HCT116 (cell line): ENCODE data around the gene ISOC1. TPM values are rescaled to one million over a fixed set of nuclear protein-coding genes. Genes with fewer than 3 reads are reported as not detected.

Experiments used
- ATAC-seq: fragments of 200-7000 bp; cut with Tn5 transposase; 2 replicates; pipeline ENCODE4 v1.9.1; 2020; ENCODE audit warnings: mild to moderate bottlenecking, moderate library complexity
- BruUV-seq: library from RNA; stranded (reverse); fragments of 400-500 nt; replicated peaks from 2 replicates; lab custom pipeline; 2021; lab: Mats Ljungman, UMichigan
- CTCF ChIA-PET: fragments of 300-600 bp; sonication (Branson Sonifier 250); formaldehyde crosslinking; loops from one replicate; lab custom pipeline; 2021; ENCODE audit warnings: antibody characterized with exemption; lab: Charles Lee
- POLR2A ChIA-PET: fragments of 300-600, 350-600 bp; sonication (Branson Sonifier 250); formaldehyde crosslinking; loops from one replicate; lab custom pipeline; 2021; ENCODE audit warnings: antibody characterized with exemption; lab: Charles Lee
- RAD21 ChIA-PET, 2 experiments: fragments of 300-600 bp; sonication (Branson Sonifier 250); formaldehyde crosslinking; loops; one replicate each; lab custom pipeline; 2023; ENCODE audit warnings: low total read pairs in 2 of 2; ENCODE audit not compliant: uncharacterized antibody in 2 of 2, unreplicated experiment in 2 of 2, low non-redundant PET in 1 of 2; lab: Charles Lee
- DNase-seq: peaks from one replicate; pipeline ENCODE4 v3.0.0-alpha.2; 2010; ENCODE audit warnings: low read depth, low spot score
- H2AFZ ChIP-seq: fragments of 200-600 bp; shearing (Covaris generic), sonication (generic); 2 replicates; pipeline ENCODE4 v1.6.1; 2017; ENCODE audit warnings: low read depth, mixed run types, mixed read lengths, antibody characterized with exemption, low read length; ENCODE audit not compliant: poor library complexity, severe bottlenecking
- H3K27ac ChIP-seq: 2 replicates; pipeline ENCODE4 v1.5.1; 2012; ENCODE audit warnings: low read depth, low read length
- H3K27me3 ChIP-seq: fragments of 200-600 bp; sonication (generic); 2 replicates; pipeline ENCODE4 v1.6.1; 2016; ENCODE audit warnings: mixed run types, low read length, mixed read lengths; ENCODE audit not compliant: insufficient read depth
- H3K36me3 ChIP-seq, 2 experiments: fragments of 200-500 bp in 1 of 2; fragments of 200-600 bp in 1 of 2; sonication (Bioruptor generic) in 1 of 2; sonication (generic) in 1 of 2; 2 replicates each; pipeline versions ENCODE4 v1.5.1 to v1.6.1; 2014 to 2016; ENCODE audit warnings: low read length in 2 of 2, inconsistent platforms in 1 of 2, mixed read lengths in 1 of 2, mixed run types in 1 of 2; ENCODE audit not compliant: insufficient read depth in 2 of 2, control insufficient read depth in 1 of 2
- H3K4me1 ChIP-seq, 2 experiments: fragments of 200-600 bp in 1 of 2; sonication (generic) in 1 of 2; 2 replicates each; pipeline versions ENCODE4 v1.5.1 to v1.6.1; 2012 to 2017; ENCODE audit warnings: low read length in 2 of 2, inconsistent platforms in 1 of 2, mild to moderate bottlenecking in 1 of 2, mixed read lengths in 1 of 2, mixed run types in 1 of 2, moderate library complexity in 1 of 2; ENCODE audit not compliant: insufficient read depth in 2 of 2, control insufficient read depth in 1 of 2
- H3K4me2 ChIP-seq: fragments of 200-600 bp; sonication (generic); 2 replicates; pipeline ENCODE4 v1.6.1; 2017; ENCODE audit warnings: mixed run types, low read length, mixed read lengths
- H3K4me3 ChIP-seq, 2 experiments: fragments of 200-600 bp in 1 of 2; sonication (generic) in 1 of 2; replicated peaks in 1 of 2; 2 replicates each; pipeline ENCODE4 v1.5.1; 2011 to 2016; ENCODE audit warnings: low read length in 2 of 2, control low read depth in 1 of 2, low read depth in 1 of 2, mild to moderate bottlenecking in 1 of 2, mixed read lengths in 1 of 2, mixed run types in 1 of 2
- H3K79me2 ChIP-seq: fragments of 200-600 bp; sonication (generic); 2 replicates; pipeline ENCODE4 v1.6.1; 2017; ENCODE audit warnings: mild to moderate bottlenecking, mixed run types, low read length, moderate library complexity, mixed read lengths; ENCODE audit not compliant: insufficient read depth
- H3K9ac ChIP-seq: fragments of 200-600 bp; sonication (generic); 2 replicates; pipeline ENCODE4 v1.6.1; 2016; ENCODE audit warnings: low read length, mixed read lengths
- H3K9me2 ChIP-seq: fragments of 200-600 bp; sonication (generic), shearing (Covaris generic); 2 replicates; pipeline ENCODE4 v1.6.1; 2017; ENCODE audit warnings: mixed run types, mild to moderate bottlenecking, moderate library complexity; ENCODE audit not compliant: insufficient read depth
- H3K9me3 ChIP-seq, 2 experiments: fragments of 200-500 bp in 1 of 2; fragments of 200-600 bp in 1 of 2; sonication (Bioruptor generic) in 1 of 2; sonication (generic) in 1 of 2; 2 replicates each; pipeline ENCODE4 v1.6.1; 2014 to 2017; ENCODE audit warnings: low read length in 2 of 2, mixed read lengths in 2 of 2, inconsistent platforms in 1 of 2, low read depth in 1 of 2, mild to moderate bottlenecking in 1 of 2, mixed run types in 1 of 2, moderate library complexity in 1 of 2; ENCODE audit not compliant: control insufficient read depth in 1 of 2, insufficient read depth in 1 of 2
- H4K20me1 ChIP-seq: fragments of 200-600 bp; sonication (generic), shearing (Covaris generic); 2 replicates; pipeline ENCODE4 v1.6.1; 2017; ENCODE audit warnings: mixed run types, mild to moderate bottlenecking, moderate library complexity; ENCODE audit not compliant: insufficient read depth
- CBX3 ChIP-seq: IDR thresholded peaks from 2 replicates; pipeline ENCODE4 v1.6.1; 2012; ENCODE audit warnings: low read depth
- CEBPB ChIP-seq: IDR thresholded peaks from 2 replicates; pipeline ENCODE4 v1.6.1; 2012; ENCODE audit warnings: low read depth
- EGR1 ChIP-seq: IDR thresholded peaks from 2 replicates; pipeline ENCODE4 v1.6.1; 2012; ENCODE audit warnings: low read depth
- EZH2phosphoT487 ChIP-seq: fragments of 200-600 bp; IDR thresholded peaks from 2 replicates; pipeline ENCODE4 v1.6.1; 2018; ENCODE audit warnings: antibody characterized with exemption, borderline replicate concordance
- FOSL1 ChIP-seq: IDR thresholded peaks from 2 replicates; pipeline ENCODE4 v1.6.1; 2012; ENCODE audit warnings: low read depth
- JUND ChIP-seq: IDR thresholded peaks from 2 replicates; pipeline ENCODE4 v1.6.1; 2012
- POLR2A ChIP-seq: IDR thresholded peaks from 2 replicates; pipeline ENCODE4 v1.7.0; 2011; ENCODE audit warnings: borderline replicate concordance; ENCODE audit not compliant: insufficient read depth, insufficient read length; ENCODE audit errors: extremely low read depth
- REST ChIP-seq: IDR thresholded peaks from 2 replicates; pipeline ENCODE4 v1.6.1; 2012; ENCODE audit warnings: low read depth
- SP1 ChIP-seq: IDR thresholded peaks from 2 replicates; pipeline ENCODE4 v1.6.1; 2012; ENCODE audit warnings: low read depth
- SRF ChIP-seq: IDR thresholded peaks from 2 replicates; pipeline ENCODE4 v1.6.1; 2012; ENCODE audit warnings: low read depth
- TCF7L2 ChIP-seq: IDR thresholded peaks from 2 replicates; pipeline ENCODE4 v1.7.0; 2011; ENCODE audit warnings: borderline replicate concordance, inconsistent platforms; ENCODE audit not compliant: insufficient read depth, insufficient read length; ENCODE audit errors: extremely low read depth
- YY1 ChIP-seq: IDR thresholded peaks from 2 replicates; pipeline ENCODE4 v1.6.1; 2011; ENCODE audit warnings: low read length, low read depth, moderate library complexity, mild to moderate bottlenecking; ENCODE audit not compliant: insufficient replicate concordance; ENCODE audit errors: extremely low read depth
- ZFX ChIP-seq: fragments of 450-650 bp; IDR thresholded peaks from 2 replicates; pipeline ENCODE4 v1.6.1; 2017
- ZNF274 ChIP-seq: fragments of 200-500 bp; sonication (Bioruptor generic); IDR thresholded peaks from 2 replicates; pipeline ENCODE4 v1.6.1; 2014; ENCODE audit warnings: mild to moderate bottlenecking, low read depth, low read length, inconsistent platforms
- intact Hi-C: fragments of 100-400 bp; cut with micrococcal nuclease; formaldehyde crosslinking; loops from 2 replicates; pipeline ENCODE4 v1.10.0; 2022
- total RNA-seq: library from RNA; stranded (reverse); gene quantifications from one replicate; pipeline ENCODE4 v1.2.1, GENCODE V29; 2021; ENCODE audit not compliant: unreplicated experiment
- TF ChIP-seq, protein P1 (sequence below): IDR thresholded peaks from 2 replicates; pipeline ENCODE4 v1.6.1; 2012
- TF ChIP-seq, protein P2 (sequence below), 3 experiments: fragments of 200-600 bp in 1 of 3; sonication (generic) in 1 of 3; IDR thresholded peaks in 2 of 3; conservative IDR thresholded peaks in 1 of 3; 2 replicates each; pipeline ENCODE4 v1.5.1; 2012 to 2017; ENCODE audit warnings: low read depth in 2 of 3, low read length in 2 of 3, antibody characterized with exemption in 1 of 3, borderline replicate concordance in 1 of 3, control low read depth in 1 of 3, mild to moderate bottlenecking in 1 of 3, mixed read lengths in 1 of 3, mixed run types in 1 of 3, moderate library complexity in 1 of 3; ENCODE audit not compliant: insufficient read depth in 1 of 3

The ISOC1 gene
- total RNA-seq, 1 experiment from 2014 or later, result 42.9 TPM

DNA sequence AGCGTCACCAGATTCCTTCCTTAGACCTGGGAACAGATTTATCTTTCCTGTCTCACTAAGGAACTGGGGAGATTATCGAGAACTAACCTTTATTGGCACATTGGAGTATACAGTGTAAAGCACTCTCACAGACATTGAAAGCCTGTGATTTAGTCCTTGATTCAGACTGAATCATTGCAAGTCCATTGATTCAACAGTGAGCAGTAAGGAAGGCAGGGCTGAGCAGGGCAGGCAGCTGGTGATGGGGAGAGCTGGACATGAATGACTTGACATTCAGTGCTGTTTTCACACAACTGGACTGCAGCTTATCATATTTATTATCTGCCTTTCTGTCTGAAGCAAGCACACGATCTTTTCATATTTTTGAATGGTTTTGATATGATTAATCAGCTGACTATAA is 16.2 kb downstream of the ISOC1 start:
- CTCF ChIA-PET, result interaction anchor here (1.3 to 1.6 kb wide), 2 partner anchors 9 to 15 kb away, joined by 3 read pairs; no protein-coding TSS in a partner anchor

More for the DNA sequence above, 16.2 kb downstream of the ISOC1 start:
- no peaks in the 10 kb centered on the region for H3K9me3 ChIP-seq
- intact Hi-C loops, result no loop called here
- H3K79me2 ChIP-seq, result peaks cover 4% of the 10 kb centered on the region
- H3K9ac ChIP-seq, result no peak overlapping the region
- ATAC-seq (no peak), DNase-seq (no peak)
- H3K27ac ChIP-seq, result no peak overlapping the region
- ChIA-PET POLR2A (interaction anchor here (1.7 kb wide), 1 partner anchor 14 kb away, joined by 6 read pairs; no protein-coding TSS in a partner anchor), RAD21 (no interaction called here)
- BruUV-seq, result no TSS peak
- H4K20me1 ChIP-seq, result no peaks in the 10 kb centered on the region
- peaks cover 0 to 20% of the 10 kb centered on the region in 2 experiments; a peak in 1 of 4 replicates for H3K36me3 ChIP-seq
- TF ChIP-seq, protein P1, sequence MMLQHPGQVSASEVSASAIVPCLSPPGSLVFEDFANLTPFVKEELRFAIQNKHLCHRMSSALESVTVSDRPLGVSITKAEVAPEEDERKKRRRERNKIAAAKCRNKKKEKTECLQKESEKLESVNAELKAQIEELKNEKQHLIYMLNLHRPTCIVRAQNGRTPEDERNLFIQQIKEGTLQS, result no peak
- no peak for TF ChIP-seq TCF7L2
- TF ChIP-seq EGR1, result no peak
- TF ChIP-seq FOSL1, result no peak
- TF ChIP-seq YY1, result no peak
- no peak for TF ChIP-seq POLR2A
- TF ChIP-seq CBX3, result no peak
- no peak for TF ChIP-seq REST
- no peak for TF ChIP-seq ZNF274
- no peak for TF ChIP-seq EZH2phosphoT487
- no peak for TF ChIP-seq SP1
- TF ChIP-seq SRF, result no peak
- no peak for TF ChIP-seq JUND
- no peak for TF ChIP-seq CEBPB
- TF ChIP-seq, protein P2, sequence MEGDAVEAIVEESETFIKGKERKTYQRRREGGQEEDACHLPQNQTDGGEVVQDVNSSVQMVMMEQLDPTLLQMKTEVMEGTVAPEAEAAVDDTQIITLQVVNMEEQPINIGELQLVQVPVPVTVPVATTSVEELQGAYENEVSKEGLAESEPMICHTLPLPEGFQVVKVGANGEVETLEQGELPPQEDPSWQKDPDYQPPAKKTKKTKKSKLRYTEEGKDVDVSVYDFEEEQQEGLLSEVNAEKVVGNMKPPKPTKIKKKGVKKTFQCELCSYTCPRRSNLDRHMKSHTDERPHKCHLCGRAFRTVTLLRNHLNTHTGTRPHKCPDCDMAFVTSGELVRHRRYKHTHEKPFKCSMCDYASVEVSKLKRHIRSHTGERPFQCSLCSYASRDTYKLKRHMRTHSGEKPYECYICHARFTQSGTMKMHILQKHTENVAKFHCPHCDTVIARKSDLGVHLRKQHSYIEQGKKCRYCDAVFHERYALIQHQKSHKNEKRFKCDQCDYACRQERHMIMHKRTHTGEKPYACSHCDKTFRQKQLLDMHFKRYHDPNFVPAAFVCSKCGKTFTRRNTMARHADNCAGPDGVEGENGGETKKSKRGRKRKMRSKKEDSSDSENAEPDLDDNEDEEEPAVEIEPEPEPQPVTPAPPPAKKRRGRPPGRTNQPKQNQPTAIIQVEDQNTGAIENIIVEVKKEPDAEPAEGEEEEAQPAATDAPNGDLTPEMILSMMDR (IDR thresholded peaks at IDR 0.05 in 2 of 3, conservative IDR thresholded peaks at IDR 0.05 in 1 of 3; ENCODE audit: borderline replicate concordance in 1 of 3, insufficient read depth in 1 of 3, low read depth in 2 of 3, low read length in 2 of 3), result no peak
- no peak for TF ChIP-seq ZFX
- no peaks in the 10 kb centered on the region for H3K9me2 ChIP-seq
- H3K27me3 ChIP-seq, result no peaks in the 10 kb centered on the region
- H3K4me3 ChIP-seq, result no peak overlapping the region
- H2AFZ ChIP-seq, result no peak overlapping the region
- no peak overlapping the region for H3K4me2 ChIP-seq
- no peaks in the 10 kb centered on the region for H3K4me1 ChIP-seq
